GM23338 (cell line): Measurements from ENCODE around the gene C11orf54. TPM values are rescaled to one million over a fixed set of nuclear protein-coding genes. Genes with fewer than 3 reads are reported as not detected.
A peak's percentile ranks its signal among the peaks of the same experiment; 100 is the strongest.

Experiments
- ATAC-seq: fragments of 200-7000 bp; cut with Tn5 transposase; 3 replicates; pipeline ENCODE4 v1.9.1; 2020
- DNase-seq: peaks from one replicate; pipeline ENCODE4 v3.0.0-alpha.2; 2015; ENCODE audit warnings: low spot score
- H2AFZ ChIP-seq: fragments of 200-600 bp; sonication (generic); 2 replicates; pipeline ENCODE4 v1.8.0; 2016; ENCODE audit warnings: antibody characterized with exemption, mild to moderate bottlenecking, moderate library complexity
- H3F3A ChIP-seq: fragments of 200-600 bp; sonication (generic); replicated peaks from 2 replicates; pipeline ENCODE4 v1.8.0; 2017; ENCODE audit warnings: antibody characterized with exemption, mixed run types, low read depth
- H3K27ac ChIP-seq: fragments of 200-600 bp; sonication (generic); 2 replicates; pipeline ENCODE4 v1.6.1; 2016; ENCODE audit warnings: low read depth
- H3K27me3 ChIP-seq: fragments of 200-600 bp; sonication (generic); 2 replicates; pipeline ENCODE4 v1.8.0; 2016; ENCODE audit warnings: mild to moderate bottlenecking, mixed run types, moderate library complexity; ENCODE audit not compliant: insufficient read depth
- H3K36me3 ChIP-seq: fragments of 200-600 bp; sonication (generic); 2 replicates; pipeline ENCODE4 v1.8.0; 2016; ENCODE audit warnings: mild to moderate bottlenecking; ENCODE audit not compliant: insufficient read depth
- H3K4me1 ChIP-seq: fragments of 200-600 bp; sonication (generic); 2 replicates; pipeline ENCODE4 v1.8.0; 2016; ENCODE audit warnings: mild to moderate bottlenecking, moderate library complexity; ENCODE audit not compliant: insufficient read depth
- H3K4me2 ChIP-seq: fragments of 200-600 bp; sonication (generic); 2 replicates; pipeline ENCODE4 v1.7.1; 2017; ENCODE audit warnings: mixed run types
- H3K4me3 ChIP-seq: fragments of 200-600 bp; sonication (generic); 2 replicates; pipeline ENCODE4 v1.6.1; 2016; ENCODE audit warnings: mixed run types
- H3K79me2 ChIP-seq: fragments of 200-600 bp; sonication (generic); replicated peaks from 2 replicates; pipeline ENCODE4 v1.8.0; 2017; ENCODE audit warnings: mild to moderate bottlenecking; ENCODE audit not compliant: insufficient read depth
- H3K9me2 ChIP-seq: fragments of 200-600 bp; sonication (generic); 2 replicates; pipeline ENCODE4 v1.8.0; 2017; ENCODE audit not compliant: insufficient read depth
- H4K20me1 ChIP-seq: fragments of 200-600 bp; sonication (generic); replicated peaks from 2 replicates; pipeline ENCODE4 v1.8.0; 2017; ENCODE audit warnings: mild to moderate bottlenecking; ENCODE audit not compliant: insufficient read depth
- H3K27ac Mint-ChIP-seq: 2 replicates; pipeline ENCODE4 v1.8.0; 2020; ENCODE audit warnings: inconsistent platforms, mild to moderate bottlenecking, moderate library complexity, mixed read lengths
- H3K27me3 Mint-ChIP-seq: 3 replicates; pipeline ENCODE4 v1.8.0; 2022; ENCODE audit warnings: low read depth, mild to moderate bottlenecking, moderate library complexity, mixed read lengths, inconsistent platforms; ENCODE audit not compliant: insufficient read depth, poor library complexity
- H3K36me3 Mint-ChIP-seq: 3 replicates; pipeline ENCODE4 v1.8.0; 2021; ENCODE audit warnings: low read depth, mild to moderate bottlenecking, inconsistent platforms, moderate library complexity, mixed read lengths
- H3K4me1 Mint-ChIP-seq: 3 replicates; pipeline ENCODE4 v1.8.0; 2020; ENCODE audit warnings: mild to moderate bottlenecking, inconsistent platforms, mixed read lengths
- H3K4me3 Mint-ChIP-seq: 3 replicates; pipeline ENCODE4 v1.8.0; 2021; ENCODE audit warnings: moderate library complexity, mild to moderate bottlenecking, inconsistent platforms, mixed read lengths
- H3K9me3 Mint-ChIP-seq: 3 replicates; pipeline ENCODE4 v1.8.0; 2020; ENCODE audit warnings: moderate library complexity, mild to moderate bottlenecking, inconsistent platforms, mixed read lengths
- CREB1 ChIP-seq: fragments of 250-450 bp; sonication (Bioruptor Pico); IDR thresholded peaks from 2 replicates; pipeline ENCODE4 v1.5.0; 2020; ENCODE audit warnings: low read depth, mild to moderate bottlenecking, moderate library complexity
- CTCF ChIP-seq, 2 experiments: fragments of 200-600 bp in 1 of 2; sonication (generic) in 1 of 2; conservative IDR thresholded peaks; 2 replicates each; pipeline versions ENCODE4 v1.5.1 to v1.6.1; 2016 to 2017; ENCODE audit warnings: antibody characterized with exemption in 2 of 2, low read depth in 2 of 2, mild to moderate bottlenecking in 2 of 2, moderate library complexity in 1 of 2
- ETS1 ChIP-seq: IDR thresholded peaks from 2 replicates; pipeline ENCODE4 v1.6.1; 2016; ENCODE audit warnings: antibody characterized with exemption
- EZH2 ChIP-seq: fragments of 200-600 bp; sonication (generic); IDR thresholded peaks from one replicate; pipeline ENCODE4 v1.8.0; 2017; ENCODE audit warnings: antibody characterized with exemption, mild to moderate bottlenecking, low read depth; ENCODE audit not compliant: unreplicated experiment
- EZH2phosphoT487 ChIP-seq: fragments of 200-600 bp; sonication (generic); IDR thresholded peaks from one replicate; pipeline ENCODE4 v1.8.1; 2018; ENCODE audit warnings: antibody characterized with exemption; ENCODE audit not compliant: unreplicated experiment
- JUNB ChIP-seq: IDR thresholded peaks from one replicate; pipeline ENCODE4 v1.6.1; 2016; ENCODE audit warnings: antibody characterized with exemption; ENCODE audit not compliant: unreplicated experiment
- NANOG ChIP-seq: IDR thresholded peaks from 2 replicates; pipeline ENCODE4 v1.6.1; 2016; ENCODE audit warnings: antibody characterized with exemption, borderline replicate concordance
- POLR2AphosphoS5 ChIP-seq: IDR thresholded peaks from 2 replicates; pipeline ENCODE4 v1.6.1; 2016; ENCODE audit warnings: antibody characterized with exemption, low read depth
- STAT1 ChIP-seq: IDR thresholded peaks from one replicate; pipeline ENCODE4 v1.6.1; 2016; ENCODE audit warnings: antibody characterized with exemption; ENCODE audit not compliant: unreplicated experiment
- ZNF114 ChIP-seq: fragments of 250-450 bp; sonication (Bioruptor Pico); IDR thresholded peaks from 2 replicates; pipeline ENCODE4 v1.5.0; 2020; ENCODE audit warnings: mild to moderate bottlenecking, moderate library complexity
- polyA plus RNA-seq: library from polyadenylated mRNA; unstranded; fragments of >200 nt; fragmentation: Nextera tagmentation; extraction: Ambion mirVana; gene quantifications from 2 replicates; pipeline ENCODE4 v1.2.1, GENCODE V29; 2016
- total RNA-seq: library from RNA; depleted of rRNA; stranded (reverse); fragments of >200 nt; shearing (Covaris generic); gene quantifications from 2 replicates; pipeline ENCODE4 v1.2.3, GENCODE V29; 2014
- TF ChIP-seq, protein P1 (sequence below): IDR thresholded peaks from one replicate; pipeline ENCODE4 v1.6.1; 2018; ENCODE audit warnings: antibody characterized with exemption; ENCODE audit not compliant: unreplicated experiment
- TF ChIP-seq, protein P2 (sequence below): fragments of 250-450 bp; sonication (Bioruptor Pico); IDR thresholded peaks from 2 replicates; pipeline ENCODE4 v1.5.0; 2020; ENCODE audit warnings: mild to moderate bottlenecking, moderate library complexity

Gene C11orf54
- total and polyA plus RNA-seq, 2 experiments from 2014 or later = 35.8 to 38.8 TPM

GRCh38 chr11:93734427-93735222 lies 6.8 kb upstream of the C11orf54 start:
- H3K36me3 Mint-ChIP-seq = peaks cover 100% of the 10 kb centered on the region
- H3K9me3 Mint-ChIP-seq = no peaks in the 10 kb centered on the region
- DNase-seq = no peak
- no peak overlapping the region for H2AFZ ChIP-seq
- peak overlapping the region; percentile 72; the same call in 1 of the 2 replicates for H3K27ac ChIP-seq
- no peak overlapping the region for H3K4me2 ChIP-seq
- peaks cover 7% of the 10 kb centered on the region for H3K27me3 Mint-ChIP-seq
- peaks cover 100% of the 10 kb centered on the region for H3K36me3 ChIP-seq
- H3K9me2 ChIP-seq = no peaks in the 10 kb centered on the region
- TF ChIP-seq JUNB = no peak
- no peak for TF ChIP-seq NANOG
- no peak for TF ChIP-seq EZH2
- TF ChIP-seq STAT1 = no peak
- TF ChIP-seq, protein P1, sequence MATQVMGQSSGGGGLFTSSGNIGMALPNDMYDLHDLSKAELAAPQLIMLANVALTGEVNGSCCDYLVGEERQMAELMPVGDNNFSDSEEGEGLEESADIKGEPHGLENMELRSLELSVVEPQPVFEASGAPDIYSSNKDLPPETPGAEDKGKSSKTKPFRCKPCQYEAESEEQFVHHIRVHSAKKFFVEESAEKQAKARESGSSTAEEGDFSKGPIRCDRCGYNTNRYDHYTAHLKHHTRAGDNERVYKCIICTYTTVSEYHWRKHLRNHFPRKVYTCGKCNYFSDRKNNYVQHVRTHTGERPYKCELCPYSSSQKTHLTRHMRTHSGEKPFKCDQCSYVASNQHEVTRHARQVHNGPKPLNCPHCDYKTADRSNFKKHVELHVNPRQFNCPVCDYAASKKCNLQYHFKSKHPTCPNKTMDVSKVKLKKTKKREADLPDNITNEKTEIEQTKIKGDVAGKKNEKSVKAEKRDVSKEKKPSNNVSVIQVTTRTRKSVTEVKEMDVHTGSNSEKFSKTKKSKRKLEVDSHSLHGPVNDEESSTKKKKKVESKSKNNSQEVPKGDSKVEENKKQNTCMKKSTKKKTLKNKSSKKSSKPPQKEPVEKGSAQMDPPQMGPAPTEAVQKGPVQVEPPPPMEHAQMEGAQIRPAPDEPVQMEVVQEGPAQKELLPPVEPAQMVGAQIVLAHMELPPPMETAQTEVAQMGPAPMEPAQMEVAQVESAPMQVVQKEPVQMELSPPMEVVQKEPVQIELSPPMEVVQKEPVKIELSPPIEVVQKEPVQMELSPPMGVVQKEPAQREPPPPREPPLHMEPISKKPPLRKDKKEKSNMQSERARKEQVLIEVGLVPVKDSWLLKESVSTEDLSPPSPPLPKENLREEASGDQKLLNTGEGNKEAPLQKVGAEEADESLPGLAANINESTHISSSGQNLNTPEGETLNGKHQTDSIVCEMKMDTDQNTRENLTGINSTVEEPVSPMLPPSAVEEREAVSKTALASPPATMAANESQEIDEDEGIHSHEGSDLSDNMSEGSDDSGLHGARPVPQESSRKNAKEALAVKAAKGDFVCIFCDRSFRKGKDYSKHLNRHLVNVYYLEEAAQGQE = no peak
- no peak for TF ChIP-seq EZH2phosphoT487
- no peak for TF ChIP-seq ETS1
- no peak; the same call in 1 of the 2 replicates for TF ChIP-seq POLR2AphosphoS5
- TF ChIP-seq CTCF (conservative IDR thresholded peaks at IDR 0.05; ENCODE audit: low read depth in 2 of 2) = no peak
- no peak for TF ChIP-seq ZNF114
- TF ChIP-seq, protein P2, sequence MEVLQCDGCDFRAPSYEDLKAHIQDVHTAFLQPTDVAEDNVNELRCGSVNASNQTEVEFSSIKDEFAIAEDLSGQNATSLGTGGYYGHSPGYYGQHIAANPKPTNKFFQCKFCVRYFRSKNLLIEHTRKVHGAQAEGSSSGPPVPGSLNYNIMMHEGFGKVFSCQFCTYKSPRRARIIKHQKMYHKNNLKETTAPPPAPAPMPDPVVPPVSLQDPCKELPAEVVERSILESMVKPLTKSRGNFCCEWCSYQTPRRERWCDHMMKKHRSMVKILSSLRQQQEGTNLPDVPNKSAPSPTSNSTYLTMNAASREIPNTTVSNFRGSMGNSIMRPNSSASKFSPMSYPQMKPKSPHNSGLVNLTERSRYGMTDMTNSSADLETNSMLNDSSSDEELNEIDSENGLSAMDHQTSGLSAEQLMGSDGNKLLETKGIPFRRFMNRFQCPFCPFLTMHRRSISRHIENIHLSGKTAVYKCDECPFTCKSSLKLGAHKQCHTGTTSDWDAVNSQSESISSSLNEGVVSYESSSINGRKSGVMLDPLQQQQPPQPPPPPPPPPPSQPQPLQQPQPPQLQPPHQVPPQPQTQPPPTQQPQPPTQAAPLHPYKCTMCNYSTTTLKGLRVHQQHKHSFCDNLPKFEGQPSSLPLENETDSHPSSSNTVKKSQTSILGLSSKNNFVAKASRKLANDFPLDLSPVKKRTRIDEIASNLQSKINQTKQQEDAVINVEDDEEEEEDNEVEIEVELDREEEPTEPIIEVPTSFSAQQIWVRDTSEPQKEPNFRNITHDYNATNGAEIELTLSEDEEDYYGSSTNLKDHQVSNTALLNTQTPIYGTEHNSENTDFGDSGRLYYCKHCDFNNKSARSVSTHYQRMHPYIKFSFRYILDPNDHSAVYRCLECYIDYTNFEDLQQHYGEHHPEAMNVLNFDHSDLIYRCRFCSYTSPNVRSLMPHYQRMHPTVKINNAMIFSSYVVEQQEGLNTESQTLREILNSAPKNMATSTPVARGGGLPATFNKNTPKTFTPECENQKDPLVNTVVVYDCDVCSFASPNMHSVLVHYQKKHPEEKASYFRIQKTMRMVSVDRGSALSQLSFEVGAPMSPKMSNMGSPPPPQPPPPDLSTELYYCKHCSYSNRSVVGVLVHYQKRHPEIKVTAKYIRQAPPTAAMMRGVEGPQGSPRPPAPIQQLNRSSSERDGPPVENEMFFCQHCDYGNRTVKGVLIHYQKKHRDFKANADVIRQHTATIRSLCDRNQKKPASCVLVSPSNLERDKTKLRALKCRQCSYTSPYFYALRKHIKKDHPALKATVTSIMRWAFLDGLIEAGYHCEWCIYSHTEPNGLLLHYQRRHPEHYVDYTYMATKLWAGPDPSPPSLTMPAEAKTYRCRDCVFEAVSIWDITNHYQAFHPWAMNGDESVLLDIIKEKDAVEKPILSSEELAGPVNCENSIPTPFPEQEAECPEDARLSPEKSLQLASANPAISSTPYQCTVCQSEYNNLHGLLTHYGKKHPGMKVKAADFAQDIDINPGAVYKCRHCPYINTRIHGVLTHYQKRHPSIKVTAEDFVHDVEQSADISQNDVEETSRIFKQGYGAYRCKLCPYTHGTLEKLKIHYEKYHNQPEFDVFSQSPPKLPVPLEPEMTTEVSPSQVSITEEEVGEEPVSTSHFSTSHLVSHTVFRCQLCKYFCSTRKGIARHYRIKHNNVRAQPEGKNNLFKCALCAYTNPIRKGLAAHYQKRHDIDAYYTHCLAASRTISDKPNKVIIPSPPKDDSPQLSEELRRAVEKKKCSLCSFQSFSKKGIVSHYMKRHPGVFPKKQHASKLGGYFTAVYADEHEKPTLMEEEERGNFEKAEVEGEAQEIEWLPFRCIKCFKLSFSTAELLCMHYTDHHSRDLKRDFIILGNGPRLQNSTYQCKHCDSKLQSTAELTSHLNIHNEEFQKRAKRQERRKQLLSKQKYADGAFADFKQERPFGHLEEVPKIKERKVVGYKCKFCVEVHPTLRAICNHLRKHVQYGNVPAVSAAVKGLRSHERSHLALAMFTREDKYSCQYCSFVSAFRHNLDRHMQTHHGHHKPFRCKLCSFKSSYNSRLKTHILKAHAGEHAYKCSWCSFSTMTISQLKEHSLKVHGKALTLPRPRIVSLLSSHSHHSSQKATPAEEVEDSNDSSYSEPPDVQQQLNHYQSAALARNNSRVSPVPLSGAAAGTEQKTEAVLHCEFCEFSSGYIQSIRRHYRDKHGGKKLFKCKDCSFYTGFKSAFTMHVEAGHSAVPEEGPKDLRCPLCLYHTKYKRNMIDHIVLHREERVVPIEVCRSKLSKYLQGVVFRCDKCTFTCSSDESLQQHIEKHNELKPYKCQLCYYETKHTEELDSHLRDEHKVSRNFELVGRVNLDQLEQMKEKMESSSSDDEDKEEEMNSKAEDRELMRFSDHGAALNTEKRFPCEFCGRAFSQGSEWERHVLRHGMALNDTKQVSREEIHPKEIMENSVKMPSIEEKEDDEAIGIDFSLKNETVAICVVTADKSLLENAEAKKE = no peak
- TF ChIP-seq CREB1 (CRISPR knock-in tag) = no peak
- H3F3A ChIP-seq = peaks cover 80% of the 10 kb centered on the region
- peak overlapping the region; percentile 29; the same call in 2 of the 3 replicates for H3K4me3 Mint-ChIP-seq
- peaks cover 52% of the 10 kb centered on the region for H3K79me2 ChIP-seq
- peak overlapping the region; percentile 70 for H3K27ac Mint-ChIP-seq
- H3K4me1 ChIP-seq = peaks cover 22% of the 10 kb centered on the region
- H3K27me3 ChIP-seq = no peaks in the 10 kb centered on the region
- H3K4me1 Mint-ChIP-seq = peaks cover 35% of the 10 kb centered on the region; the same call in 2 of the 3 replicates
- peaks cover 74% of the 10 kb centered on the region for H4K20me1 ChIP-seq
- ATAC-seq = peak; percentile 23; the same call in 2 of the 3 replicates
- no peak overlapping the region for H3K4me3 ChIP-seq
